H9 (cell line): Measurements from ENCODE around the gene IQUB. TPM values are rescaled to one million over a fixed set of nuclear protein-coding genes. Genes with fewer than 3 reads are reported as not detected.

Experiments
- DNase-seq: peaks from one replicate; pipeline ENCODE4 v3.0.0-alpha.2; 2017
- H2AFZ ChIP-seq: one replicate; pipeline ENCODE4 v1.6.1; 2013; ENCODE audit warnings: mild to moderate bottlenecking, low read length, control low read depth, moderate library complexity
- H2AK5ac ChIP-seq: 2 replicates; pipeline ENCODE4 v1.6.1; 2013; ENCODE audit warnings: low read length, control low read depth, mixed read lengths; ENCODE audit not compliant: insufficient read length
- H2BK120ac ChIP-seq: one replicate; pipeline ENCODE4 v1.6.1; 2013; ENCODE audit warnings: low read depth, mild to moderate bottlenecking, low read length, control low read depth, inconsistent platforms; ENCODE audit not compliant: poor library complexity, severe bottlenecking
- H2BK12ac ChIP-seq: 2 replicates; pipeline ENCODE4 v1.6.1; 2013; ENCODE audit warnings: low read length, control low read depth, mixed read lengths, low read depth; ENCODE audit not compliant: insufficient read length
- H2BK15ac ChIP-seq: 2 replicates; pipeline ENCODE4 v1.6.1; 2013; ENCODE audit warnings: low read depth, low read length, control low read depth
- H2BK20ac ChIP-seq: one replicate; pipeline ENCODE4 v1.6.1; 2013; ENCODE audit warnings: low read depth, mild to moderate bottlenecking, low read length, control low read depth, inconsistent platforms; ENCODE audit not compliant: poor library complexity, severe bottlenecking
- H2BK5ac ChIP-seq: 2 replicates; pipeline ENCODE4 v1.6.1; 2013; ENCODE audit warnings: low read length, control low read depth, mixed read lengths; ENCODE audit not compliant: insufficient read length
- H3K14ac ChIP-seq: 2 replicates; pipeline ENCODE4 v1.6.1; 2013; ENCODE audit warnings: low read length, control low read depth; ENCODE audit not compliant: insufficient read depth
- H3K18ac ChIP-seq: 2 replicates; pipeline ENCODE4 v1.6.1; 2013; ENCODE audit warnings: low read depth, mild to moderate bottlenecking, mixed read lengths, low read length, control low read depth; ENCODE audit not compliant: insufficient read length
- H3K23ac ChIP-seq: 2 replicates; pipeline ENCODE4 v1.6.1; 2013; ENCODE audit warnings: low read length, control low read depth, mixed read lengths, low read depth; ENCODE audit not compliant: insufficient read length
- H3K23me2 ChIP-seq: 2 replicates; pipeline ENCODE4 v1.6.1; 2013; ENCODE audit warnings: low read depth, mild to moderate bottlenecking, mixed read lengths, low read length, control low read depth; ENCODE audit not compliant: insufficient read length, poor library complexity, severe bottlenecking
- H3K27ac ChIP-seq: 2 replicates; pipeline ENCODE4 v1.5.1; 2013; ENCODE audit warnings: low read length, control low read depth, mixed read lengths, low read depth; ENCODE audit not compliant: insufficient read length
- H3K27me3 ChIP-seq: 2 replicates; pipeline ENCODE4 v1.6.1; 2013; ENCODE audit warnings: low read length, control low read depth, inconsistent platforms; ENCODE audit not compliant: insufficient read depth
- H3K4ac ChIP-seq: 2 replicates; pipeline ENCODE4 v1.6.1; 2013; ENCODE audit warnings: low read depth, mild to moderate bottlenecking, control low read depth, inconsistent platforms, low read length, moderate library complexity
- H3K4me1 ChIP-seq: 2 replicates; pipeline ENCODE4 v1.6.1; 2013; ENCODE audit warnings: low read length, control low read depth, inconsistent platforms; ENCODE audit not compliant: insufficient read depth
- H3K4me2 ChIP-seq: 2 replicates; pipeline ENCODE4 v1.6.1; 2013; ENCODE audit warnings: low read length, control low read depth, mixed read lengths; ENCODE audit not compliant: insufficient read length, insufficient read depth
- H3K56ac ChIP-seq: 2 replicates; pipeline ENCODE4 v1.6.1; 2013; ENCODE audit warnings: low read depth, mild to moderate bottlenecking, mixed read lengths, low read length, control low read depth; ENCODE audit not compliant: insufficient read length
- H3K79me1 ChIP-seq: 2 replicates; pipeline ENCODE4 v1.6.1; 2013; ENCODE audit warnings: low read depth, mild to moderate bottlenecking, moderate library complexity, low read length, control low read depth, inconsistent platforms; ENCODE audit not compliant: insufficient read depth, poor library complexity, severe bottlenecking
- H3K79me2 ChIP-seq: 2 replicates; pipeline ENCODE4 v1.6.1; 2013; ENCODE audit warnings: low read length, control low read depth, inconsistent platforms; ENCODE audit not compliant: insufficient read depth
- H3K9ac ChIP-seq: 2 replicates; pipeline ENCODE4 v1.6.1; 2013; ENCODE audit warnings: low read length, control low read depth, mixed read lengths; ENCODE audit not compliant: insufficient read length; ENCODE audit errors: extremely low read depth
- H3K9me3 ChIP-seq: one replicate; pipeline ENCODE4 v1.6.1; 2013; ENCODE audit warnings: low read depth, low read length, inconsistent platforms; ENCODE audit not compliant: control insufficient read depth
- H3T11ph ChIP-seq: one replicate; pipeline ENCODE4 v1.6.1; 2013; ENCODE audit warnings: mild to moderate bottlenecking, low read length, control low read depth, inconsistent platforms
- H4K20me1 ChIP-seq: one replicate; pipeline ENCODE4 v1.6.1; 2013; ENCODE audit not compliant: control insufficient read depth, insufficient read length, insufficient read depth
- H4K5ac ChIP-seq: 2 replicates; pipeline ENCODE4 v1.6.1; 2013; ENCODE audit warnings: low read depth, mild to moderate bottlenecking, mixed read lengths, low read length, control low read depth; ENCODE audit not compliant: insufficient read length
- H4K8ac ChIP-seq: replicated peaks from 2 replicates; pipeline ENCODE4 v1.6.1; 2013; ENCODE audit warnings: low read length, control low read depth, mixed read lengths, low read depth; ENCODE audit not compliant: insufficient read length
- H4K91ac ChIP-seq: 2 replicates; pipeline ENCODE4 v1.6.1; 2013; ENCODE audit warnings: low read depth, mild to moderate bottlenecking, moderate library complexity, mixed read lengths, low read length, control low read depth; ENCODE audit not compliant: insufficient read length
- H3K27ac Mint-ChIP-seq, 3 experiments: 2 replicates in 2 of 3; 3 replicates in 1 of 3; pipeline ENCODE4 v1.8.0; 2020 to 2021; ENCODE audit warnings: mixed read lengths in 3 of 3, mild to moderate bottlenecking in 1 of 3, moderate library complexity in 1 of 3
- H3K27me3 Mint-ChIP-seq: 2 replicates; pipeline ENCODE4 v1.8.0; 2021; ENCODE audit warnings: low read depth, mild to moderate bottlenecking, moderate library complexity, mixed read lengths
- H3K36me3 Mint-ChIP-seq, 3 experiments: 2 replicates in 2 of 3; 3 replicates in 1 of 3; pipeline ENCODE4 v1.8.0; 2020 to 2021; ENCODE audit warnings: low read depth in 3 of 3, mixed read lengths in 3 of 3; ENCODE audit not compliant: insufficient read depth in 1 of 3
- H3K4me1 Mint-ChIP-seq, 2 experiments: 2 replicates each; pipeline ENCODE4 v1.8.0; 2020; ENCODE audit warnings: mixed read lengths in 2 of 2
- H3K4me3 Mint-ChIP-seq, 2 experiments: 2 replicates in 1 of 2; 3 replicates in 1 of 2; pipeline ENCODE4 v1.8.0; 2020 to 2021; ENCODE audit warnings: mild to moderate bottlenecking in 2 of 2, mixed read lengths in 2 of 2, moderate library complexity in 1 of 2
- H3K9me3 Mint-ChIP-seq, 2 experiments: 2 replicates in 1 of 2; 3 replicates in 1 of 2; pipeline ENCODE4 v1.8.0; 2020; ENCODE audit warnings: mild to moderate bottlenecking in 2 of 2, mixed read lengths in 2 of 2, moderate library complexity in 1 of 2
- CTCF ChIP-seq: fragments of 200-600 bp; sonication (generic); conservative IDR thresholded peaks from 3 replicates; pipeline ENCODE4 v1.8.0; 2021; ENCODE audit warnings: antibody characterized with exemption, mild to moderate bottlenecking
- WGBS: extraction: QIAGEN DNeasy Blood & Tissue Kit; methylation state at CpG from one replicate; pipeline ENCODE4 v1.1.7; 2013; ENCODE audit warnings: missing lambda C conversion rate, low lambda C conversion rate, mixed read lengths; ENCODE audit not compliant: insufficient read length; ENCODE audit errors: extremely low coverage; 5-methylcytosine and 5-hydroxymethylcytosine counted together
- total RNA-seq: library from RNA; stranded (reverse); gene quantifications from 2 replicates; pipeline ENCODE4 v1.2.1, GENCODE V29; 2021

Gene IQUB
- total RNA-seq, 1 experiment from 2014 or later, result 0.28 TPM

- Histone ChIP-seq H4K20me1 (no peaks in the 10 kb centered on the region), H3K27me3 (no peaks in the 10 kb centered on the region), H2AK5ac (no peak overlapping the region), H2BK5ac (no peak overlapping the region), H3K4me1 (peaks cover 2% of the 10 kb centered on the region; the same call in 1 of the 2 replicates), H3K18ac (no peak overlapping the region), H3K23ac (no peak overlapping the region), H3K14ac (no peak overlapping the region), H3T11ph (no peak overlapping the region), H2AFZ (no peak overlapping the region), H3K27ac (no peak overlapping the region), H3K9me3 (no peaks in the 10 kb centered on the region), H3K56ac (no peak overlapping the region), H3K4ac (no peak overlapping the region), H4K8ac (no peak overlapping the region), H3K4me2 (no peak overlapping the region), H3K79me1 (no peaks in the 10 kb centered on the region), H4K91ac (no peak overlapping the region), H2BK120ac (no peak overlapping the region), H4K5ac (no peak overlapping the region), H2BK15ac (no peak overlapping the region), H3K9ac (no peak overlapping the region), H3K79me2 (no peaks in the 10 kb centered on the region), H2BK20ac (no peak overlapping the region), H2BK12ac (no peak overlapping the region), H3K23me2 (no peaks in the 10 kb centered on the region)
- H3K27ac Mint-ChIP-seq, result peak overlapping the region in 2 of 3 experiments; percentile 21 to 81; a peak in 2 of 7 replicates
- H3K27me3 Mint-ChIP-seq, result no peaks in the 10 kb centered on the region
- H3K4me3 Mint-ChIP-seq, result no peak overlapping the region
- H3K36me3 Mint-ChIP-seq, result peaks cover 0 to 5% (median 1%) of the 10 kb centered on the region in 3 experiments; a peak in 1 of 7 replicates
- peaks cover 14 to 19% of the 10 kb centered on the region in 2 experiments for H3K4me1 Mint-ChIP-seq
- no CpG with 5 or more reads among the region's 2 CpGs for WGBS
- H3K9me3 Mint-ChIP-seq, result no peaks in the 10 kb centered on the region; a peak in 1 of 5 replicates
- TF ChIP-seq CTCF, result no peak
- DNase-seq, result no peak
Measured at GRCh38 chr7:123432601-123433000, 101.8 kb downstream of the IQUB start.
